ENCODE data around the gene LSAMP. TPM values are rescaled to one million over a fixed set of nuclear protein-coding genes. Genes with fewer than 3 reads are reported as not detected.
"Not testable (repeated sequence)": the region's sequence is repeated elsewhere in the genome, so short reads cannot be mapped to it uniquely, and the experiment has no call there.

The LSAMP gene
- total RNA-seq, 2 experiments from 2014 or later: not detected

- POLR2A ChIA-PET: no interaction called here
- CTCF ChIA-PET: no interaction called here
Observed at GRCh38 chr3:115758076-115758763, 687.1 kb downstream of the LSAMP start.

DNA sequence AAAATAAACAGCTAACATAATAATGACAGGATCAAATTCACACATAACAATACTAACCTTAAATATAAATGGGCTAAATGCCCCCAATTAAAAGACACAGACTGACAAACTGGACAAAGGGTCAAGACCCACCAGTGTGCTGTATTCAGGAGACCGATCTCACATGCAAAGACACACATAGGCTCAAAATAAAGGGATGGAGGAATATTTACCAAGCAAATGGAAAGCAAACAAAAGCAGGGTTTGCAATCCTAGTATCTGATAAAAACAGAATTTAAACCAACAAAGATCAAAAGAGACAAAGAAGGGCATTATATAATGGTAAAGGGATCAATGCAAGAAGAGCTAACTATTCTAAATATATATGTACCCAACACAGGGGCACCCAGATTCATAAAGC, 692.3 kb downstream of the LSAMP start:
- CTCF ChIA-PET: not testable (repeated sequence)

More for the DNA sequence above, 692.3 kb downstream of the LSAMP start:
- POLR2A ChIA-PET: not testable (repeated sequence)
